H1 (cell line): ENCODE results near the gene DBNDD2. TPM values are rescaled to one million over a fixed set of nuclear protein-coding genes. Genes with fewer than 3 reads are reported as not detected.

ENCODE experiments used
- CTCF ChIA-PET: fragments of 300-600 bp; sonication (Branson Sonifier 250); formaldehyde crosslinking; loops from one replicate; lab custom pipeline; 2021; ENCODE audit not compliant: partially characterized antibody; lab: Charles Lee
- POLR2A ChIA-PET: fragments of 300-600 bp; sonication (Branson Sonifier 250); formaldehyde crosslinking; loops from one replicate; lab custom pipeline; 2021; ENCODE audit warnings: inconsistent platforms; ENCODE audit not compliant: partially characterized antibody; lab: Charles Lee
- DNase-seq, 2 experiments: peaks; one replicate each; pipeline versions ENCODE4 v3.0.0 to v3.0.0-alpha.2; 2010 to 2022; ENCODE audit warnings: low spot score in 2 of 2, low read depth in 1 of 2, mixed read lengths in 1 of 2
- FAIRE-seq: peaks from 2 replicates; lab custom pipeline; 2011; peaks lifted over from hg19 to GRCh38; lab: Jason Lieb, UNC
- H2AFZ ChIP-seq: 2 replicates; pipeline ENCODE4 v1.8.1; 2012; ENCODE audit warnings: low read length, inconsistent platforms
- H2AK5ac ChIP-seq: 2 replicates; pipeline ENCODE4 v1.6.1; 2013; ENCODE audit warnings: low read depth, low read length
- H2BK120ac ChIP-seq: replicated peaks from 2 replicates; pipeline ENCODE3; 2013; ENCODE audit warnings: low read depth, low read length, inconsistent platforms
- H2BK12ac ChIP-seq: 2 replicates; pipeline ENCODE4 v1.6.1; 2013; ENCODE audit warnings: low read depth, low read length
- H2BK15ac ChIP-seq: 2 replicates; pipeline ENCODE4 v1.6.1; 2013; ENCODE audit warnings: low read length
- H2BK20ac ChIP-seq: 2 replicates; pipeline ENCODE4 v1.6.1; 2013; ENCODE audit warnings: low read length
- H2BK5ac ChIP-seq: 2 replicates; pipeline ENCODE4 v1.6.1; 2013; ENCODE audit warnings: low read depth, low read length
- H3K14ac ChIP-seq: 2 replicates; pipeline ENCODE4 v1.6.1; 2013; ENCODE audit warnings: inconsistent platforms; ENCODE audit not compliant: insufficient read length
- H3K18ac ChIP-seq: 2 replicates; pipeline ENCODE4 v1.6.1; 2013; ENCODE audit warnings: low read length; ENCODE audit errors: extremely low read depth
- H3K23ac ChIP-seq: 2 replicates; pipeline ENCODE4 v1.6.1; 2013; ENCODE audit warnings: inconsistent platforms; ENCODE audit not compliant: insufficient read length
- H3K23me2 ChIP-seq: 2 replicates; pipeline ENCODE4 v1.6.1; 2013; ENCODE audit warnings: low read depth, low read length
- H3K27ac ChIP-seq: 2 replicates; pipeline ENCODE4 v1.6.1; 2011; ENCODE audit warnings: low read depth, low read length, inconsistent platforms
- H3K27me3 ChIP-seq, 4 experiments: replicated peaks in 1 of 4; 1 replicate in 1 of 4; 2 replicates in 3 of 4; pipeline versions ENCODE4 v1.6.1 to v1.8.1; 2011 to 2013; ENCODE audit warnings: low read length in 3 of 4, mild to moderate bottlenecking in 3 of 4, inconsistent platforms in 2 of 4, mixed read lengths in 2 of 4, moderate library complexity in 1 of 4; ENCODE audit not compliant: control insufficient read depth in 3 of 4, insufficient read depth in 3 of 4; ENCODE audit errors: extremely low read depth in 1 of 4
- H3K36me3 ChIP-seq, 4 experiments: 2 replicates each; pipeline versions ENCODE4 v1.6.1 to v1.8.1; 2011 to 2013; ENCODE audit warnings: mild to moderate bottlenecking in 4 of 4, low read length in 3 of 4, moderate library complexity in 2 of 4, control low read depth in 1 of 4, inconsistent platforms in 1 of 4; ENCODE audit not compliant: insufficient read depth in 4 of 4, control insufficient read depth in 2 of 4
- H3K4ac ChIP-seq: replicated peaks from 2 replicates; pipeline ENCODE3; 2013; ENCODE audit warnings: low read length, low read depth, mixed read lengths, inconsistent platforms; ENCODE audit not compliant: insufficient read length
- H3K4me1 ChIP-seq, 4 experiments: replicated peaks in 1 of 4; 1 replicate in 1 of 4; 2 replicates in 3 of 4; pipeline versions ENCODE4 v1.6.1 to v1.8.1; 2011 to 2013; ENCODE audit warnings: low read length in 3 of 4, inconsistent platforms in 2 of 4, mixed read lengths in 1 of 4; ENCODE audit not compliant: insufficient read depth in 4 of 4, control insufficient read depth in 3 of 4
- H3K4me2 ChIP-seq, 2 experiments: 2 replicates each; pipeline versions ENCODE4 v1.6.1 to v1.8.1; 2011 to 2013; ENCODE audit warnings: low read depth in 2 of 2, low read length in 2 of 2, control low read depth in 1 of 2, inconsistent platforms in 1 of 2, mild to moderate bottlenecking in 1 of 2; ENCODE audit not compliant: insufficient read depth in 1 of 2
- H3K4me3 ChIP-seq, 4 experiments: fragments of 200-600, 300-600 bp in 1 of 4; sonication (generic), shearing (Covaris generic), sonication (Bioruptor Twin) in 1 of 4; 2 replicates each; pipeline versions ENCODE4 v1.5.1 to v1.8.1; 2011 to 2016; ENCODE audit warnings: low read length in 4 of 4, low read depth in 3 of 4, control low read depth in 2 of 4, inconsistent platforms in 2 of 4, mild to moderate bottlenecking in 2 of 4, mixed read lengths in 1 of 4, moderate library complexity in 1 of 4; ENCODE audit not compliant: insufficient read depth in 2 of 4; ENCODE audit errors: extremely low read depth in 1 of 4
- H3K56ac ChIP-seq: replicated peaks from 2 replicates; pipeline ENCODE3; 2013; ENCODE audit warnings: low read depth, mild to moderate bottlenecking, mixed read lengths, low read length, inconsistent platforms; ENCODE audit not compliant: insufficient read length
- H3K79me1 ChIP-seq: 2 replicates; pipeline ENCODE4 v1.6.1; 2013; ENCODE audit warnings: low read depth, low read length, control low read depth
- H3K79me2 ChIP-seq, 2 experiments: 2 replicates each; pipeline versions ENCODE4 v1.6.1 to v1.8.1; 2012 to 2013; ENCODE audit warnings: low read length in 2 of 2, mild to moderate bottlenecking in 2 of 2, inconsistent platforms in 1 of 2; ENCODE audit not compliant: insufficient read depth in 2 of 2, control insufficient read depth in 1 of 2
- H3K9ac ChIP-seq, 4 experiments: replicated peaks in 1 of 4; 1 replicate in 1 of 4; 2 replicates in 3 of 4; pipeline versions ENCODE4 v1.6.1 to v1.8.1; 2011 to 2013; ENCODE audit warnings: low read depth in 3 of 4, low read length in 3 of 4, control low read depth in 2 of 4, mild to moderate bottlenecking in 2 of 4, moderate library complexity in 2 of 4, inconsistent platforms in 1 of 4; ENCODE audit errors: extremely low read depth in 1 of 4
- H3K9me3 ChIP-seq, 2 experiments: 2 replicates each; pipeline versions ENCODE4 v1.6.1 to v1.8.1; 2012 to 2013; ENCODE audit warnings: mild to moderate bottlenecking in 2 of 2, moderate library complexity in 2 of 2, control low read depth in 1 of 2, inconsistent platforms in 1 of 2, low read depth in 1 of 2, low read length in 1 of 2, mixed read lengths in 1 of 2; ENCODE audit not compliant: insufficient read depth in 2 of 2
- H4K20me1 ChIP-seq, 2 experiments: replicated peaks in 1 of 2; 2 replicates each; pipeline versions ENCODE3 to v1.8.1; 2011 to 2013; ENCODE audit warnings: inconsistent platforms in 2 of 2, low read length in 2 of 2, mild to moderate bottlenecking in 1 of 2; ENCODE audit not compliant: insufficient read depth in 2 of 2, control insufficient read depth in 1 of 2
- H4K5ac ChIP-seq: 2 replicates; pipeline ENCODE4 v1.6.1; 2013; ENCODE audit warnings: low read length, low read depth, mixed read lengths, inconsistent platforms; ENCODE audit not compliant: insufficient read length
- H4K8ac ChIP-seq: 2 replicates; pipeline ENCODE4 v1.8.0; 2013; ENCODE audit warnings: mild to moderate bottlenecking, moderate library complexity, low read length, inconsistent platforms; ENCODE audit not compliant: insufficient read depth; ENCODE audit errors: extremely low read depth
- H4K91ac ChIP-seq: replicated peaks from 2 replicates; pipeline ENCODE3; 2013; ENCODE audit warnings: low read length, mixed read lengths, inconsistent platforms; ENCODE audit not compliant: insufficient read length
- SP4 ChIP-seq: IDR thresholded peaks from 2 replicates; pipeline ENCODE4 v1.6.1; 2012; ENCODE audit warnings: low read length, inconsistent platforms
- WGBS, 2 experiments: shearing (Covaris generic) in 1 of 2; methylation state at CpG; one replicate each; pipeline versions ENCODE4 v1.1.6 to v1.1.7; 2013 to 2015; ENCODE audit warnings: low lambda C conversion rate in 2 of 2, mixed read lengths in 2 of 2, inconsistent platforms in 1 of 2, low coverage in 1 of 2, missing lambda C conversion rate in 1 of 2; ENCODE audit not compliant: insufficient replicate concordance in 2 of 2, insufficient coverage in 1 of 2, insufficient read length in 1 of 2; ENCODE audit errors: extremely low coverage in 1 of 2, missing lambda C conversion rate in 1 of 2; 5-methylcytosine and 5-hydroxymethylcytosine counted together
- polyA plus RNA-seq, 7 experiments: library from polyadenylated mRNA; depleted of rRNA in 3 of 7; stranded (reverse) in 5 of 7; unstranded in 2 of 7; fragments of >200 nt in 5 of 7; fragments of 200-250 nt in 2 of 7; gene quantifications; 1 replicate in 5 of 7; 2 replicates in 1 of 7; 4 replicates in 1 of 7; pipeline versions ENCODE4 v1.2.1 to v1.2.3, GENCODE V29; 2011 to 2013; ENCODE audit warnings: missing spikeins in 2 of 7, mixed read lengths in 2 of 7
- total RNA-seq: library from RNA; stranded (reverse); fragmentation: NEBNext Ultra II Directional; extraction: Animal tissue kit (Norgen Biotek cat#: 25700); gene quantifications from 2 replicates; pipeline ENCODE4 v1.2.1, GENCODE V29; 2021

The DBNDD2 gene
- total and polyA plus RNA-seq, 2 of the 8 experiments (the other 6 are each of a cell fraction or from before 2014, with no cell fraction given): 55.8 to 96.3 TPM

DNA sequence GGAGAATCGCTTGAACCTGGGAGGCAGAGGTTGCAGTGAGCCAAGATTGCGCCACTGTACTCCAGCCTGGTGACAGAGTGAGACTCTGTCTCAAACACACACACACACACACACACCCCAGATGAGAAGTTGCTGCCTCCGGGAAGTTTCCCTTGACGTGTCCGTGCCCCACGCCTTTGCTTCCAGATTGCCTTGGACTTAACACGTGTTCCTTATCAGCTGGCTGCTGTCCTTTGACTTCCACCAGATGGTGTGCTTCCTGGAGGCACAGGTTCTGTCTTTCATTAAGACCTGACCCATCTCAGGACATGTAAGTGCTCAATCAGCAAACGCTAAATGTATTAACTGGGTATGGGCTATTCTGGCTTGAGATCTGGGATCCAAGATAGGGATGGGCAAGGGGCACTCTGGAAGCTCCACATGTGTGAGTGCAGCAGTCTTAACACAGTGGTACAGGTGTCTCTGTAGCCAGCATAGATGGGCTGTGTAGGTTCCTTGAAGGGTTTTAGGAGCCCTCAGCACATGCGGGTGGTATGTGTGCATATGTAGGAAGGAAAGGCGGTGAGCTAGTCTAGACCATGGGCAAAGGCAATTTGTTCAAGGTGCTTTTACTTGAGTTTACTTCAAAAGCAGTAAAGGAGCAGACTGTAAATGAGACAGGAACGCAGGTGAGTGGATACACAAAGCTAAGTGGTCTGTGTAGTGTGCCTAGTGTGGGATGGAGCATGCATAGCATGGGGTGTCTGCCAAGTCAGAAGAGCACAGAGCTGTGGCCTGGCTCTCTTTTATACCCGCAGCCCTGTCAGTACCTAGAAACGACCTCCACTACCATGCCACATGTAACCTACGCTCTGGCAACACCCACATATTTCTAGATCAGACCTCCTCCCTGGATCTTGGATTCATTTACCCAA is 19.4 kb downstream of the DBNDD2 start:
- H3K79me2 ChIP-seq: no peaks in the 10 kb centered on the region
- 88% methylated on average over 14 of the region's 14 CpGs; no CpG with 5 or more reads in 1 of the 2 experiments for WGBS, 2 experiments
- no peak overlapping the region for H2BK5ac ChIP-seq
- no peaks in the 10 kb centered on the region for H3K27me3 ChIP-seq
- no peak overlapping the region for H3K56ac ChIP-seq
- DNase-seq: no peak
- no peak overlapping the region for H3K27ac ChIP-seq
- H2BK120ac ChIP-seq: no peak overlapping the region
- no peak overlapping the region for H3K14ac ChIP-seq
- H4K20me1 ChIP-seq: peaks cover 2 to 3% of the 10 kb centered on the region in 2 experiments
- no peak overlapping the region for H4K8ac ChIP-seq
- no peak overlapping the region for H3K4me3 ChIP-seq
- no peaks in the 10 kb centered on the region; the same call in 1 of the 2 replicates for H3K23me2 ChIP-seq
- no peak overlapping the region for H4K5ac ChIP-seq
- FAIRE-seq: no peak
- peaks cover 5 to 15% (median 8%) of the 10 kb centered on the region in 4 experiments; a peak in 6 of 8 replicates for H3K36me3 ChIP-seq
- H3K23ac ChIP-seq: no peak overlapping the region
- H3K4me2 ChIP-seq: no peak overlapping the region
- no peak overlapping the region for H2AK5ac ChIP-seq
- no peak overlapping the region for H2BK12ac ChIP-seq
- CTCF ChIA-PET: interaction anchor here (0.7 to 2.6 kb wide), 9 partner anchors 9 to 64 kb away, joined by 3 to 17 read pairs (median 6); partner anchors contain the start of genes PIGT and SYS1
- H3K9me3 ChIP-seq: no peaks in the 10 kb centered on the region
- H3K79me1 ChIP-seq: no peaks in the 10 kb centered on the region
- H4K91ac ChIP-seq: no peak overlapping the region
- H2BK20ac ChIP-seq: no peak overlapping the region
- H3K18ac ChIP-seq: no peak overlapping the region
- no peak overlapping the region for H3K9ac ChIP-seq
- no peak overlapping the region for H3K4ac ChIP-seq
- H2BK15ac ChIP-seq: no peak overlapping the region
- POLR2A ChIA-PET: interaction anchor here (0.7 to 2.5 kb wide), 10 partner anchors 8 to 90 kb away, joined by 3 to 6 read pairs (median 4); partner anchors contain the start of gene PIGT
- H3K4me1 ChIP-seq: no peaks in the 10 kb centered on the region
- no peak overlapping the region for H2AFZ ChIP-seq
- no peak for TF ChIP-seq SP4
